ENCODE results near the gene MBD6.
A peak's percentile ranks its signal among the peaks of the same experiment; 100 is the strongest.

The MBD6 gene

DNA sequence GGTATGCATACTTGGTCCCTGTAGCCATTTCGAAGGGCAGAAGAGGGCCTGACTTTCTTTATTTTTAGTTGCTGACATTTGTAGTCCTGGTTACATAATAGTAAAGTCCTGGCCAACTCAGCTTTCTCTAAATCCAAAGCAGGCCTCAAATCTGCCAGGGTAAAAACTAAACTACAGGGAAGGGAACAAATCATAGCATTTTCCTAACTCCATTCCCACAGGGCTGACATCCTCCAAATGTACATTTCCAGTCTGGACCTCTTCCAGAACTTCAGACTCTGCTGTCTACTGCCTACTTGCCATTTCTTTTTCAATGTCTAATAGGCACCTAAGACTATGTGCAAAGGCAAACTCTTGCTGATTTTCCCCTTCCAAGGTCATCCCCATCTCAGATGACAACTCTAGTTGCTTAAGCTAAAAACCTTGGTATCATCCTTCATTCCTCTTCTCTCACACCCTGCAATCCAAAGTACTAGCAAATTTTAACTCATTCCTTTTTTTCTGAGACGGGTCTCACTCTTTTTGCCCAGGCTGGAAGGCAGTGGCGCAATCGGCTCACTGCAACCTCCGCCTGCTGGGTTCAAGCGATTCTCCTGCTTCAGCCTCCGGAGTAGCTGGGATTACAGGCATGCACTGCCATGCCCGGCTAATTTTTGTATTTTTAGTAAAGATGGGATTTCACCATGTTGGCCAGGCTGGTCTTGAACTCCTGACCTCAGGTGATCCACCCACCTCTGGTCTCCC is 4.3 kb upstream of the MBD6 start:
- DNase-seq, result no peak
- in situ Hi-C loops (cut with HindIII; ENCODE audit: low pct_ligation_motif_present, low sequenced_read_pairs), result no loop called here
- H3K27ac ChIP-seq, result no peak overlapping the region
- TF ChIP-seq, protein P1, sequence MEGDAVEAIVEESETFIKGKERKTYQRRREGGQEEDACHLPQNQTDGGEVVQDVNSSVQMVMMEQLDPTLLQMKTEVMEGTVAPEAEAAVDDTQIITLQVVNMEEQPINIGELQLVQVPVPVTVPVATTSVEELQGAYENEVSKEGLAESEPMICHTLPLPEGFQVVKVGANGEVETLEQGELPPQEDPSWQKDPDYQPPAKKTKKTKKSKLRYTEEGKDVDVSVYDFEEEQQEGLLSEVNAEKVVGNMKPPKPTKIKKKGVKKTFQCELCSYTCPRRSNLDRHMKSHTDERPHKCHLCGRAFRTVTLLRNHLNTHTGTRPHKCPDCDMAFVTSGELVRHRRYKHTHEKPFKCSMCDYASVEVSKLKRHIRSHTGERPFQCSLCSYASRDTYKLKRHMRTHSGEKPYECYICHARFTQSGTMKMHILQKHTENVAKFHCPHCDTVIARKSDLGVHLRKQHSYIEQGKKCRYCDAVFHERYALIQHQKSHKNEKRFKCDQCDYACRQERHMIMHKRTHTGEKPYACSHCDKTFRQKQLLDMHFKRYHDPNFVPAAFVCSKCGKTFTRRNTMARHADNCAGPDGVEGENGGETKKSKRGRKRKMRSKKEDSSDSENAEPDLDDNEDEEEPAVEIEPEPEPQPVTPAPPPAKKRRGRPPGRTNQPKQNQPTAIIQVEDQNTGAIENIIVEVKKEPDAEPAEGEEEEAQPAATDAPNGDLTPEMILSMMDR (IDR thresholded peaks at IDR 0.05; ENCODE audit: low read depth, low read length, missing control alignments), result no peak
- H3K36me3 ChIP-seq (replicated peaks), result peaks cover 47% of the 10 kb centered on the region
- peak overlapping the region; percentile 80 for H3K4me3 ChIP-seq (ENCODE audit: low read depth, low read length)
- H3K27me3 ChIP-seq (replicated peaks), result no peaks in the 10 kb centered on the region

DNA sequence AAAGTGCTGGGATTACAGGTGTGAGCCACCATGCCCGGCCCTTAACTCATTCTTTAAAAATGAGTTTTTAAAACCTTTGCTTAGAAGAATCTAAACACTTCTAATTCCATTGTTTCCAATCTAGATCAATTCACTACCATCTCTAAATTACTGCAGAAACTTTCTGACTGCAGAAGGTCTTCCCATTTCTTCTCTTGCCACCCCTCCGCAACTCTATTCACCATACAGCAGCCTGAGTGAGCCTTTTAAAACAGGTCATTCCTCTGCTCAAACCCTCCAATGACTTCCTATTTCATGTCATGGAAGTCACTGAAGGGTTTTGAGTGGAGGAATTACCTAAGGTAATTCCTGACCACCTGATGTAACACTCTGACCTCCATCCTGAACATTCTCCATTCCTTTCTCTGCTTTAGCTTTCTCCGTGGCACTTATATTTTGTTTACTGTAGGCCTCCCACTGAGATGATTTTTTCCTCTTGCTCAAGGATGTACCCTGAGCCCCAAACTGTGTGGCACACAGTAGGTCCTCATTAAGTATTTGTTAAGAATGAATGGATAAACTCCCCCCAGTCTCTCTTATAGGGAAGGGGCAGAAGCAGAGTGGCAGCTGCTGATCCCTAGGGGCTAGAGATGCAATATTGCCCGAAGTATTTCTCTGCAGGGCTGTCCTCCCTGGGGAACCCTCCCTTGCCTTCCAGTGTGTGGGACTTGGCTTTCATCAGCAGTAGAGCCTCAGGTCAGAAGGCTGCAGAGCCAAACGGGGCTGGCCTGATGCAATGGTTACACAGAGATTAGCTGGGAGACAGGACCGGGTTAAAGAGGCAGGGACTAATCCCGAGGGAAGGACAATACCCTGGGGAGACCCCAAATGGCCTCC is 3.5 kb upstream of the MBD6 start:
- Histone ChIP-seq H3K4me3 (ENCODE audit: low read depth, low read length) (peak overlapping the region; percentile 80), H3K27me3 (replicated peaks) (no peaks in the 10 kb centered on the region), H3K36me3 (replicated peaks) (peaks cover 44% of the 10 kb centered on the region), H3K27ac (peak overlapping the region; percentile 98)
- TF ChIP-seq, protein P1 (IDR thresholded peaks at IDR 0.05; ENCODE audit: low read depth, low read length, missing control alignments), result no peak
- peak; percentile 48 for DNase-seq
- in situ Hi-C loops (cut with HindIII; ENCODE audit: low pct_ligation_motif_present, low sequenced_read_pairs), result no loop called here

DNA sequence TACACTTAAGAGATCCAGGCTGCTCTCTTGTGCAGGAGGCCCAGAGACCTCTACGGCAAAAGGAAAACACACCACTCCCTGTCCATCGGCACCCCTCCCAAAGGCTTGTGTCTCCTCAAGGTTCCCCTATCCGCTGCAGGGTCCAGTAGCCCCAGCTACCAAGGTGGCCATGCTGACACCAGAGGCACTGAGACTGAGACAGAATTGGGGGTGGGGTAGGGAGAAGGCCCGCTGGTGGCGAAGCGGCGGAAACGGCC is 2.9 kb upstream of the MBD6 start:
- TF ChIP-seq, protein P1 (IDR thresholded peaks at IDR 0.05; ENCODE audit: low read depth, low read length, missing control alignments), result no peak
- peak; percentile 39 for DNase-seq
- peaks cover 41% of the 10 kb centered on the region for H3K36me3 ChIP-seq (replicated peaks)

DNA sequence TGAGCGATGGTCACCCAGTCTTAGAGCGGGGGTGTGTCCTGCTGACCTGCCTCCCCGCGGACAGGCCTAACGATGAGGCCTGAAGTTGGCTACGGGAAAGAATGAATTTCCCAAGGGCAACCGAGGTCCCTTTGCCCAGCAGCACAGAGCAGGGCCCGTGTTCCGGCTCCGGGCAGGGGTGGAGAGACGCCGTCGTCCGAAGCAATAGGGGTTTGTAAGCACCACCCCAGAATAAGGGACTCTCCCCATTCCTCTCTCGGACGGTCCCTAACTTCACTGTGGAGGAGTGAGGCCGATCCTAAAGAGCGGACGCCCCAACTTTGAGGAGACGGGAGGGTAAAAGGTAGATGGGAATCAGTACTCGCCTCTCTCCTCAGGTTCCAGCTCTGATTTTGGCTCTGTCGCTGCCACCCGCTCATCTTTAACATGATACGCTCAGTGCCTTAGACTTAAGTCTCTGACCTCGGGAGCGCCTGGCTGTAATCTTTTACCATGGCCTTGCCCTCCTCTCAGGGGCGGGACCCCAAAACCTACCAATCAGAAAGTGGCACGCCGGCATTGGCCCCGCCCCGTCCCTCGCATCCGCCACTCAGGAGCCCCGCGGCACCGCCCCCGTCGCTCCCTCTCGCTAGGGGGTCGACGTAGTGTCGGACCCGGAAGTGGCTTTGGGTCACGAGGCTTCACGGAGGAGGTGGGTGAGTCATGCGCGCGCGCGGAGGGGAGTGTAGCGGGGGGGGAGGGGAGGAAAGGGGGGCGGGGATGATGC is 2.4 kb upstream of the MBD6 start, which contains the start of gene DDIT3:
Gene DDIT3, minus strand, starts transcription at position 462 of the 766 bp plus-strand sequence. CDS start 3,108 bp downstream, outside the sequence.
- DNase-seq, result peak; percentile 98
- TF ChIP-seq, protein P1 (IDR thresholded peaks at IDR 0.05; ENCODE audit: low read depth, low read length, missing control alignments), result no peak
- H3K27me3 ChIP-seq (replicated peaks), result no peaks in the 10 kb centered on the region
- peaks cover 40% of the 10 kb centered on the region for H3K36me3 ChIP-seq (replicated peaks)
- H3K27ac ChIP-seq, result peak within 1 kb of the TSS; percentile 98
- in situ Hi-C loops (cut with HindIII; ENCODE audit: low pct_ligation_motif_present, low sequenced_read_pairs), result no loop called here
- H3K4me3 ChIP-seq (ENCODE audit: low read depth, low read length), result peak within 1 kb of the TSS; percentile 80

More for the DNA sequence above, 2.9 kb upstream of the MBD6 start:
- peak overlapping the region; percentile 80 for H3K4me3 ChIP-seq (ENCODE audit: low read depth, low read length)
- H3K27ac ChIP-seq, result peak overlapping the region; percentile 98
- no peaks in the 10 kb centered on the region for H3K27me3 ChIP-seq (replicated peaks)
- in situ Hi-C loops (cut with HindIII; ENCODE audit: low pct_ligation_motif_present, low sequenced_read_pairs), result no loop called here

DNA sequence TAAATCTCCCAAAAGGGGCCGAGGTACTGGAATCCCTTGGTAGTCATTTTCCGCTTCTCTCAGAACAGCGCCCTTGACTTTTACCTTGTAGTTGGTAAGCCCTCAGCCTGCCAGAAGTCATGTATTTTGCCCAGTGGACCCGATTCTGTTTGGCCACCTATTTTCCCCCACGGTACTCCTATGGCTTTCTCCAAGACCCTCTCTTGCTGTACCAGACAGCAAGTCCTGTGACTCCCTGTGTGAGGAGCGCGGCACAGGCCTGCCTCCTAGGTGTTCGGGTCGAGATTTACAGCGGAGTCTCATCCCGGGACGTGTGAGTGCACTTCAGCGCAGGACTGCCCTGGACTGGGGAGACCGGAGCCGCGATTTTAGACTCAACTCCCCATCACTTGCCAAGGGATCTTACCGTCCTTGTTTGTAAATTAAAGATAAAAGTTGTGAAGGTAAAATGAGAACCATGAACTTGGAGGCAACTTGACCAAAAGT is 1.1 kb upstream of the MBD6 start:
- H3K27ac ChIP-seq, result peak overlapping the region; percentile 75
- H3K4me3 ChIP-seq (ENCODE audit: low read depth, low read length), result no peak overlapping the region
- TF ChIP-seq, protein P1 (IDR thresholded peaks at IDR 0.05; ENCODE audit: low read depth, low read length, missing control alignments), result peak; percentile 26
- in situ Hi-C loops (cut with HindIII; ENCODE audit: low pct_ligation_motif_present, low sequenced_read_pairs), result no loop called here
- no peaks in the 10 kb centered on the region for H3K27me3 ChIP-seq (replicated peaks)
- DNase-seq, result no peak
- H3K36me3 ChIP-seq (replicated peaks), result peaks cover 29% of the 10 kb centered on the region

Measured in brain microvascular endothelial cell (primary cell).